ENCODE measurements around the gene DTX1.

The DTX1 gene

GRCh38 chr12:113135178-113136127 lies 78.9 kb downstream of the DTX1 start, which contains the start of gene RASAL1 (continued):
- TF ChIP-seq ZNF560 (tag by site-specific recombination; IDR thresholded peaks at IDR 0.05; ENCODE audit: borderline replicate concordance) (no peak), ZNF132 (tag by site-specific recombination; IDR thresholded peaks at IDR 0.05; ENCODE audit: borderline replicate concordance) (no peak), ZNF776 (tag by site-specific recombination; IDR thresholded peaks at IDR 0.05; ENCODE audit: borderline replicate concordance) (no peak), MZF1 (tag by site-specific recombination; IDR thresholded peaks at IDR 0.05; ENCODE audit: borderline replicate concordance) (no peak), ZNF530 (tag by site-specific recombination; IDR thresholded peaks at IDR 0.05; ENCODE audit: low read depth) (no peak), ZNF777 (tag by site-specific recombination; IDR thresholded peaks at IDR 0.05; ENCODE audit: borderline replicate concordance) (no peak), ZNF335 (tag by site-specific recombination; conservative IDR thresholded peaks at IDR 0.05) (0 out of 2 replicates have a peak, but pooled peaks have one; percentile 44), GFI1B (tag by site-specific recombination; IDR thresholded peaks at IDR 0.05) (no peak), HOXC10 (CRISPR knock-in tag; IDR thresholded peaks at IDR 0.05) (no peak), ZNF394 (tag by site-specific recombination; IDR thresholded peaks at IDR 0.05; ENCODE audit: borderline replicate concordance) (no peak), PATZ1 (tag by site-specific recombination; IDR thresholded peaks at IDR 0.05) (peak; percentile 92), ZNF184 (tag by site-specific recombination; IDR thresholded peaks at IDR 0.05) (no peak), ZFP69B (tag by site-specific recombination; IDR thresholded peaks at IDR 0.05) (no peak), SCRT1 (tag by site-specific recombination; IDR thresholded peaks at IDR 0.05; ENCODE audit: borderline replicate concordance) (peak; percentile 53; the same call in 1 of the 2 replicates), IKZF3 (tag by site-specific recombination; IDR thresholded peaks at IDR 0.05) (no peak), REPIN1 (tag by site-specific recombination; IDR thresholded peaks at IDR 0.05; ENCODE audit: low read depth) (no peak), SP3 (tag by site-specific recombination; IDR thresholded peaks at IDR 0.05) (peak; percentile 74), SP2 (tag by site-specific recombination; IDR thresholded peaks at IDR 0.05) (peak; percentile 37; the same call in 1 of the 2 replicates), ZNF707 (tag by site-specific recombination; IDR thresholded peaks at IDR 0.05) (no peak), GLI4 (tag by site-specific recombination; IDR thresholded peaks at IDR 0.05) (no peak), ZNF292 (tag by site-specific recombination; IDR thresholded peaks at IDR 0.05; ENCODE audit: borderline replicate concordance, low read depth) (no peak), ZNF580 (tag by site-specific recombination; IDR thresholded peaks at IDR 0.05) (no peak), ZNF600 (tag by site-specific recombination; IDR thresholded peaks at IDR 0.05) (no peak)
- TF ChIP-seq, protein P1, sequence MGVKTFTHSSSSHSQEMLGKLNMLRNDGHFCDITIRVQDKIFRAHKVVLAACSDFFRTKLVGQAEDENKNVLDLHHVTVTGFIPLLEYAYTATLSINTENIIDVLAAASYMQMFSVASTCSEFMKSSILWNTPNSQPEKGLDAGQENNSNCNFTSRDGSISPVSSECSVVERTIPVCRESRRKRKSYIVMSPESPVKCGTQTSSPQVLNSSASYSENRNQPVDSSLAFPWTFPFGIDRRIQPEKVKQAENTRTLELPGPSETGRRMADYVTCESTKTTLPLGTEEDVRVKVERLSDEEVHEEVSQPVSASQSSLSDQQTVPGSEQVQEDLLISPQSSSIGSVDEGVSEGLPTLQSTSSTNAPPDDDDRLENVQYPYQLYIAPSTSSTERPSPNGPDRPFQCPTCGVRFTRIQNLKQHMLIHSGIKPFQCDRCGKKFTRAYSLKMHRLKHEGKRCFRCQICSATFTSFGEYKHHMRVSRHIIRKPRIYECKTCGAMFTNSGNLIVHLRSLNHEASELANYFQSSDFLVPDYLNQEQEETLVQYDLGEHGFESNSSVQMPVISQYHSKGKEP (tag by site-specific recombination; IDR thresholded peaks at IDR 0.05), result no peak
- TF ChIP-seq, protein P2, sequence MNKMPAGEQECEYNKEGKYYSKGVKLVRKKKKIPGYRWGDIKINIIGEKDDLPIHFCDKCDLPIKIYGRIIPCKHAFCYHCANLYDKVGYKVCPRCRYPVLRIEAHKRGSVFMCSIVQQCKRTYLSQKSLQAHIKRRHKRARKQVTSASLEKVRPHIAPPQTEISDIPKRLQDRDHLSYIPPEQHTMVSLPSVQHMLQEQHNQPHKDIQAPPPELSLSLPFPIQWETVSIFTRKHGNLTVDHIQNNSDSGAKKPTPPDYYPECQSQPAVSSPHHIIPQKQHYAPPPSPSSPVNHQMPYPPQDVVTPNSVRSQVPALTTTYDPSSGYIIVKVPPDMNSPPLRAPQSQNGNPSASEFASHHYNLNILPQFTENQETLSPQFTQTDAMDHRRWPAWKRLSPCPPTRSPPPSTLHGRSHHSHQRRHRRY (tag by site-specific recombination; IDR thresholded peaks at IDR 0.05), result no peak
- TF ChIP-seq, protein P3, sequence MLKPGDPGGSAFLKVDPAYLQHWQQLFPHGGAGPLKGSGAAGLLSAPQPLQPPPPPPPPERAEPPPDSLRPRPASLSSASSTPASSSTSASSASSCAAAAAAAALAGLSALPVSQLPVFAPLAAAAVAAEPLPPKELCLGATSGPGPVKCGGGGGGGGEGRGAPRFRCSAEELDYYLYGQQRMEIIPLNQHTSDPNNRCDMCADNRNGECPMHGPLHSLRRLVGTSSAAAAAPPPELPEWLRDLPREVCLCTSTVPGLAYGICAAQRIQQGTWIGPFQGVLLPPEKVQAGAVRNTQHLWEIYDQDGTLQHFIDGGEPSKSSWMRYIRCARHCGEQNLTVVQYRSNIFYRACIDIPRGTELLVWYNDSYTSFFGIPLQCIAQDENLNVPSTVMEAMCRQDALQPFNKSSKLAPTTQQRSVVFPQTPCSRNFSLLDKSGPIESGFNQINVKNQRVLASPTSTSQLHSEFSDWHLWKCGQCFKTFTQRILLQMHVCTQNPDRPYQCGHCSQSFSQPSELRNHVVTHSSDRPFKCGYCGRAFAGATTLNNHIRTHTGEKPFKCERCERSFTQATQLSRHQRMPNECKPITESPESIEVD (tag by site-specific recombination; IDR thresholded peaks at IDR 0.05), result no peak
- TF ChIP-seq, protein P4, sequence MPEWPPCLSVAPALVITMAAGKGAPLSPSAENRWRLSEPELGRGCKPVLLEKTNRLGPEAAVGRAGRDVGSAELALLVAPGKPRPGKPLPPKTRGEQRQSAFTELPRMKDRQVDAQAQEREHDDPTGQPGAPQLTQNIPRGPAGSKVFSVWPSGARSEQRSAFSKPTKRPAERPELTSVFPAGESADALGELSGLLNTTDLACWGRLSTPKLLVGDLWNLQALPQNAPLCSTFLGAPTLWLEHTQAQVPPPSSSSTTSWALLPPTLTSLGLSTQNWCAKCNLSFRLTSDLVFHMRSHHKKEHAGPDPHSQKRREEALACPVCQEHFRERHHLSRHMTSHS (tag by site-specific recombination; IDR thresholded peaks at IDR 0.05), result no peak

All from HEK293 (cell line).